HS-5 (cell line): ENCODE measurements around the gene SLC6A11.

Experiments
- DNase-seq: peaks from one replicate; pipeline ENCODE4 v3.0.0-alpha.2; 2012; ENCODE audit warnings: low read depth

Gene SLC6A11

GRCh38 chr3:10888518-10889090, 72.6 kb downstream of the SLC6A11 start:
- DNase-seq, result no peak

GRCh38 chr3:10889206-10889960, 73.4 kb downstream of the SLC6A11 start:
- no peak for DNase-seq

GRCh38 chr3:10890665-10891064, 74.6 kb downstream of the SLC6A11 start:
- no peak for DNase-seq

GRCh38 chr3:10892622-10893021, 76.6 kb downstream of the SLC6A11 start:
- no peak for DNase-seq

GRCh38 chr3:10901296-10901945, 85.4 kb downstream of the SLC6A11 start:
- no peak for DNase-seq

GRCh38 chr3:10907262-10907661, 91.2 kb downstream of the SLC6A11 start:
- no peak for DNase-seq

GRCh38 chr3:10910367-10910766, 94.3 kb downstream of the SLC6A11 start:
- no peak for DNase-seq

GRCh38 chr3:10911350-10912002, 95.4 kb downstream of the SLC6A11 start:
- no peak for DNase-seq

- no peak for DNase-seq
Observed at GRCh38 chr3:10912786-10913185, 96.8 kb downstream of the SLC6A11 start.

GRCh38 chr3:10915376-10915775, 99.3 kb downstream of the SLC6A11 start:
- no peak for DNase-seq

GRCh38 chr3:10917176-10917575, 101.1 kb downstream of the SLC6A11 start:
- DNase-seq, result no peak

- DNase-seq, result no peak
Observed at GRCh38 chr3:10918011-10918410, 102.0 kb downstream of the SLC6A11 start.

- no peak for DNase-seq
Observed at GRCh38 chr3:10919636-10920035, 103.6 kb downstream of the SLC6A11 start.

GRCh38 chr3:10925436-10926255, 109.6 kb downstream of the SLC6A11 start:
- no peak for DNase-seq

GRCh38 chr3:10926256-10926810, 110.3 kb downstream of the SLC6A11 start:
- DNase-seq, result no peak

- no peak for DNase-seq
Observed at GRCh38 chr3:10926811-10927521, 110.9 kb downstream of the SLC6A11 start.

- DNase-seq, result no peak
Observed at GRCh38 chr3:10927551-10927950, 111.5 kb downstream of the SLC6A11 start.

GRCh38 chr3:10928407-10928960, 112.5 kb downstream of the SLC6A11 start:
- no peak for DNase-seq

GRCh38 chr3:10928961-10929471, 113.0 kb downstream of the SLC6A11 start:
- DNase-seq, result no peak

GRCh38 chr3:10929978-10930665, 114.1 kb downstream of the SLC6A11 start:
- DNase-seq, result no peak
